Stimulated activated CD4-positive, alpha-beta T cell treated with anti-CD3 and anti-CD28 coated beads, Interleukin-15, amount 100 ng/mL, for 1 hour (primary cell): ENCODE data around the gene CYFIP1.

Experiments used
- DNase-seq, 2 donors: peaks; one replicate each; pipeline ENCODE4 v3.0.0-alpha.2; 2020; ENCODE audit warnings: low read depth in 1 of 2, low spot score in 1 of 2

CYFIP1 gene

DNA sequence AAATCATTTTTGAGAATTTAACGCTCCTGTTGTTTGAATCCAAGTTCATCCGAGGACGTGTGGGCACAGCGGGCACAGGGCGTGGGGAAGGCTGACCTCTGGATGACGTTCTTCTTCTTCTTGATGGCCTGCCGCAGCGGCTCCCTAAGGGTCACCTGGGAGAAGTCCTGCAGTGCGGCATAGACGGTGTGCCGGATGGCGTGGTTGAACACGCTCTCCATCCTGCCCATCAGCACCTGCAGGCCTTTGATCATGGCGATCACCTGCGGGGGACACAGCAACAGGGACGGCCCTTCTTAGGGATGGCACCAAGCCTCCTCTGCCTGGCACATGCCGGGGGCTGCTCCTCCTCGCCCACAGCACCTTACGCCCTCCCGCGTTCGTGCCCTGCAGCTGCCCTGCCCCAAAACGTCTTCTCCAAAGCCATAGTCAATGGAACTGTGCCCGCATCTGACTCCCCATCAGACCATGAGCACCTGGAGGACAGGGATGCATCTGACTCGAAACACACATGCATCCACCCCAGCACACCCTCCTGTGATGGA, 61.5 kb downstream of the CYFIP1 start:
- DNase-seq, result no peak

DNA sequence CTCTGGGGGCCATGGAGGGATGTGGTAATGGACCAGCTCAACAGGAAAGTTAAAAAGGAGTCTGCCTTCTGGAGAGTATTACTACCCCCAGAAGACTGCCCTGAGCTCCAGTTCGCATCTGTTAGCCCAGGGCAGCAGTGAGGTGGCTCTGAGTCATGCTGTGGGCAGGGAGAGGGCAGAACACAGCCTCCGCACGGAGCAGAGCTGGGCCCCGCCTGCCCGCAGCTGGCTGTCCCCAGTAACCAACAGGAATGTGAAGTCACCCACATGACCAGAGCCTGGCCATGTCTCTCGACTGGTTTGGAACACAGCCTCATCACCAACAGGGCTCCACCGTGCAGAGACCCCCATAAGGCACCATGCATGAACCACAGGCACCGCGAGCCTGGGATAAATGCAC, 62.1 kb downstream of the CYFIP1 start:
- DNase-seq, result no peak

DNA sequence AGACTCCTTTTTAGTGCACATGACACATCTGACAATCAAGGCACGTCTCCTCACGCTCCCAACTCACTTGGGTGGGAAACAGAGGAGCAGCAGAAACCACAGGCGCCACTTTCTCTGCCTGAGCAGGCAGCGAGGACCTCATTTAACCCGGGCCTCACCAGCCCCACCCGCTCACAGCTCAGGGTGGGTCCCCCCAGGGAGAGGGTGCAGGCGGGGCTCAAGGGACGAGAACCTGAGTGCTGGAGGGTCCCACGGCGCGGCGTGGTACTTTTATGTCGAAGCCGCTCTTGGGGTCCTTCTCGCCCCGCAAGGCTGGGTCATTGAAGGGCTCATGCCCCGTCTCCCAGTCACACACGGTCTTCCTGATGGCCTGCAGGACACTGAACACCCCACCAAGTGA, 62.6 kb downstream of the CYFIP1 start:
- DNase-seq, result no peak

DNA sequence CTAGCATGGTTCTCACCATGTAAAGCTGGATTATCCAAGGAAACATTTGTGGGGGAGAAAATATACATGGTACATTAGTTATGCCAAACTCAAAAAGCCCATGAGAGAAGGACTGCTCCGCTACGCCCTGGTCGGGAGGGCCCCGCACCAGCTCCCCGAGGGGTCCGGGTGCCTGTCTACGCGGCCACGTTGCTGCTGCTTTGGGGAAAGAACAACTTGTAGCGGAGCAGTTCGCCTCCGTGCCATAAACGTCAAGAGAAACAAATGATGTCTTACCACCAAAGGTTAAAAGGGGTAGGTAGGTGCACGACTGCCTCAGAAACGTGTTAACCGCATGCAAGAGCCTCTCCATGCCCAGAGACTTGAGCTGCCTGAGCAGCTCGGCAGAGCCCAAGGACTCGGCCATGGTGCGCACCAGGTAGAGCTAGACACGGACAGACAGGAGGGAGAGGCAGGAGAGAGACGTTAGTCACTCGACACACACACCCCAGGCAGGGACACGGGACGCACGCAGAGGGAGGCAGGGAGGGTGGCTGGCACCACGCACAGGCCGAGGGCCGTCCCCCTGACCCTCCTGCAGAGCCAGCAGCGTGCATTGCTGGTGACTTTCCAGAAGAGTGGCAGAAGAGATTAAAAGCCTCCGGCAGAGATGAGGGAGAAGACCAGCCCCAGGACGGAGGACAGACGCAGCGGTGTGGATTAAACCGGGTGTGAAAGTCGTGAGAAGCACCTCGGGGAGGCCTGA, 63.4 kb downstream of the CYFIP1 start:
- no peak for DNase-seq

DNA sequence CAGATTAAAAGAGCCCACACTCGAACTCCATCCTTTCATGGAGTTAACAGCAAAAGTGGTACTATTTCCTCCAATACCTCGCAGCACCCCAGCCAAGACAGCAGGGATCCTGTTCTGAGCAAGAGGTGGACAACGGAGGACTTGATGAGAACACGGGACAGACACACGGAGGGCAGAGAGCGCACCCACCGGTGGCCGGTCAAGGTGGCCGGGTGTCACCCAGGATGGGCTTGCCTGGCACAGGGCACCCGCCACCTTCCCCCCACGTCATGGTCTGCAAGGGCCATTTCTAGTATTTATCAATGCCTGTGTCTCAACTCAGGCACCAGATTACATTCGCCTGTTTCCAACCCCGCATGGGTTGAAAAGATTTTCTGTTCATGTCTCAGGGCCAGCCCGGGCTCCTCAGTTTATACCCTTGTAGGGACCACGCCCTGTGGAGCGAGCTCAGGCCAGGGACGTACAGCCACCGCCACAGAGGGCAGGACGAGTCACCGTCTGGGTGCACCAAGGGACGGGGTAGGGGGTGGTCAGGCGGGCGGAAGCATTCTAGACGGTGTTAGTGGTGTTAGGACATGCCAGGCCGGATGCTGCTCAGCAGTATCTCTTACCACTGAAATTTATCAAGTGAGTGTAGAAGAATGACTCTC, 64.2 kb downstream of the CYFIP1 start:
- no peak for DNase-seq

DNA sequence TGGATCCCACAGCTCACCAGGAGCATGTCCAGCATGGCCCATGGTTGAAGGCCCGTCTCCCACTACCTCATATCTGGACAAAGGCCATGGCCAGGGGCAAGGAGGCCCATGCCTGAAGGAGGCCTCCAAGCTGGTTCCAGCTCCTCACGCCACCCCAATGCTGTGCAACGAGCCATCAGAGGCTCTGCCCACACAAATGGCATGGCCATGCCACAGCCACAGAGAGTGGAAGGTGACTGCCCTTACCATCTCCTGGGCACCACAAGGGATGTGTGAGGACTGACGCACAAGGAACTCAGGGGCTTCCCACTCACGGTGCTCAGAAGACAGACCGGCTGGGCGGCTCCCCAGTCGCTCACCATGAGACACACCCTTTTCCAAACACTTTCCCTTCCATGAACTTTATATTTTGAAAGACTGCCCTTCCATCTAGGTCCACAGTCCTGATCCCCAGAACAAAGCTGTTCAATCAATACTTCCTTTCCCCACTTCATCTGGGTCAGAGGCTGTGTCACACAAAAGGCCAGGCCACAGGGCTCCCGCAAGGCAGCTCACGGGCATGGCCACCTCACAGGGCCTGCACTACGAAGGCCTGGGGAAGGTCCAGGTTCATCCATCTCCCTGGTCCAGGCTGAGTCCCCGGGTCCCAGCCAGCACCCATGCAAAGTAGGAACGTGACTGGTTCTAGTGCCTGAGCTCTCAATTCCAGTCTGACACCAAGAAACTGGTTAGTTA, 66.4 kb downstream of the CYFIP1 start:
- no peak for DNase-seq

DNA sequence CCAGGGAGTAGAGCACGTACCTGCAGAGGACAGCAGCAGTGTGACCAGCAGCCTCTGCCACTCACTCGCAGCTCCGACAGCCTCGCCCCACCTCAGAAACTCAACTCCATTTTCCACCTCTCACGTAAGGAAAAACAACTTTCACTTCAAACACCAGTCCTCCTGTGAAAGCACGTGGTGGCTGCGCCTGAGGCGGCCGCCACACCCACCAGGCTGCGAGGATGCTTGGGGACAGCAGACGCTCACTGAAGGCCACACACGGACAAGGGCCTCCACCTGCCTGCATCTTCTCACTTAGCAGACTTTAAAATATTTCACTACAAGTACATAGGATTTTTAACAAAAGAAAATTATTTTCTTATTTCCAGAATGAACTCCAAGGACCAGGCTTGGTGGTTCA, 67.9 kb downstream of the CYFIP1 start:
- DNase-seq, result no peak

DNA sequence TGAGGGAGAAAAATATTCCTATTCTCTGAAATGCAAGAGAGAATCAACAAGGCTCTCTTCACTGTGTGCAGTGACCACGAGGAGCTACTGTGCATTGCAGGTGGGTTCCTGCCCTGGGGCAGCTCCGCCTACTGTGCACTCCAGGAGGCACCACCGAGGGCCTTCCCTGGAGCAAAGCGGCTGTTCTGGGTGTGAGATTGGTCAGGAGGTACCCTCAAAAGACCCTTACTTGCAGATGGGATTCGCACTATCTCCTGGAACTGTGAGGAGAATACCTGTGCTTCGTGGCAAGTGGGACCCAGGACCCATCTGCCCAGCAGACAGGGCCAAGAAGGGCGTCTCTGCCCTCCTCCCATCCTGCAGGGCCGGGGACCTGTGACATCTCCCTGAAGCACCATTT, 68.9 kb downstream of the CYFIP1 start:
- DNase-seq, result no peak

DNA sequence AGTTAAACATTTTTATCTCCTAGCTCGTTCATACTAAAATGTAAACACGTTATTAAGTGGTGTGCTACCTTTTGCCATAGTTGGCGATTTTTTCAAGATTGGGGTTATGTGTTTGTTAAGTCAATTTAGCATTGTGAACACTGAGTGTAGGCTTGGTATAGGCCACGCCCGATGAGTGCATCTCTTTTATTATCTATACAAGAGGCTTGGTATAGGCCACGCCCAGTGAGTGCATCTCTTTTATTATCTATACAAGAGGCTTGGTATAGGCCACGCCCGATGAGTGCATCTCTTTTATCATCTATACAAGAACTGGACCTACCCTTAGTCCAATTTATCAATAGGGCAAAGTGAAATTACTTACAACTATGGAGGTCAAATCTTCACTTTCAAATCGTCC, 71.3 kb downstream of the CYFIP1 start:
- DNase-seq, result no peak

DNA sequence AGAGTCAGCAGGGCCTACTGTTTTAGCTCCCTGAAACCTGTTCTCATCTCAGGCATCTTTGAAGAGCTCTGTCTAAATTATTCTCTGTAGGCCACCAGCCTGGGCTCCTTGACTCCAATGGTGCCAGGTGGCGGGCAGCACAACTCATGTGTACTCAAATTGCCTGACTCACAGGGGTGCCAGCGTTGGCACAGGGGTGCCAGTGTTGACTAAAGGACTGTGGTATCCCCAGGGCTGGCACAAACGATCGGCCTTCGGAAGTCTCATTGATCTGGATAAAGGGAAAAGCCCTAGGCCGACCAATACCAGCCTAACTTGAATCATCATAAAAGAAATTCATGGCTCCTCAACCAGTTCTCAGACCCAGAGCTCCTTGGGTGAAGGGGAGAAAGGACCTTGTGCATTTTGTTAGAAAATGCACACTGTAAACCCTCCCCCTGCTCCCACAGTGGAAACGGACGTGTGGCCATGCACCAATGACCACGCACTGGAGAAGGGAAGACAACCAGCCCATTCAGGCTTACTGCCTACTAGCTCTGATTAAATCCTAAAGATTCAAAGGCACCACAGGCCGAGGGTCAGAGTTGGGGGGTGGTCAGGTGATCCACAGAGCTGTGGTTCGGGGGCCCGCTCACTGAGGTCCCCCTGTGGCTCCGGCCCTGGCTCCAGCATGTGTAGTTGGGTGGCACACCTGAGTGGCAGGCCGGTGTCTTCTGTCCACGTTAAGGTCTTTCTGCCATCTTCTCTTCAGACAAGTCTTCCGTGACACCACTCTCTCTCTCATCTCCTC, 72.8 kb downstream of the CYFIP1 start:
- no peak for DNase-seq

DNA sequence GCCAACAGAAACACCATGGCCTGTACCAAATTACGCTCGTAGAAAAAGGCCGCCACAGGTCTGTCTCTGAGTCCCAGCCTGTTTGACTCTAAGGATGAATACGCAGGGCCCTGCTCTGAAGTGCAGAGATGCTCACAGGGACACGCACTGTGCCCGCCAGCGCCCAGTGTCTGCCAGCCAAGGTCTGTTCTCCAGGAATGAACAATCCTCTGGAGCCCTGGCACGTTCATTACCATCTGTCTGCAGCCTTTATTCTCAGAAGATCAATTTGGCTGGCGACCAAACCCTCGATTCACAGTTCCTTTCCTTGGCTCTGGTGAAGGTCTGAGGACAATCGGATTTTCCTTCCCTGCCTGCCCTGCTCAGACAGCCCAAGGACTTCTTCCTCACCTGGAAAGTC, 75.4 kb downstream of the CYFIP1 start:
- no peak for DNase-seq

DNA sequence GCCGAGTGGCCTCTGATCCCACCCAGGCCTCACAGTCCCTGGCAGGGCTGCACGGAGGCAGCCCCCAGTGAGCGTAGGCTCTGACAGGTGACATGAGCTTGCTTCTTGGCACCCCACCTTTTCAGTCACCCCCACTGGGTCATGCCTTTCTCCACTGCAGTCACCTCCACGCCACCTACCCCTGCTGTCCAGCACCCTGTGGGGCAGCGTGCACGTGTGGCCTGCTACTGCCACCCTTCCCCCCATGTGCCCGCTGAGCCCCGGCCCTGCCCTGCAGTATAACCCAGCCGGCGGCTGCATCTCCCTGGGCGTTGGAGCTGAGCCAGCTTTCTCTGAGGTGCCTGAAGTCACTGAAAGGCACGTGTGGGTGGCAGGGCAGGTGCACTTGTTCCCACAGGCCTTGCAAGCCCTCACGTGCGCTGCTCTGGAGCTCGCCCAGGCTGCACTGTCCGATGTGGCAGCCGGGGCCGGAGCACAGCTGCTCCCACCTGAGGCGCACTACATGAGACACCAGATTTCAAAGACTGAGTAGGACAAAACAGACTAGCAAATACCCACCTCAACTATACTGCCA, 76.1 kb downstream of the CYFIP1 start:
- DNase-seq, result no peak

DNA sequence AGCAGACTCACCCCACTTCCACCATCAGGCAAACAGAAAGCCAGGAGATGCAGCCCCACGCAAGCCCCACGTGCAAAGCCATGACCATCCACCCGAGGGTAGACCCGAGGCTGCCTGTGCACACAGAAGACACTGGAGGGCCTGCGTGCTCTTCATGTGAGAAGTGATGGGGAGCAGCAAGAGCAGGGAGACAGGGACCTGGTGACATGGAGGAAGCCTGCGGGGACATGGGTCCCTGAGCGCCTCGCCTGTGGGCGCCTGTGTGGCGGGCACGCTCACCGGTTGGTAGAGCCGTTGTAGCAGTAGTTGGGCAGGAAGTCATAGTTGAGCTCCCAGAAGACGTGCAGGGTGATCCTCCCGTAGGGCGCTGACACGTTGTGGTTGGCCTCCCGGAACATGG, 76.7 kb downstream of the CYFIP1 start:
- DNase-seq, result no peak

DNA sequence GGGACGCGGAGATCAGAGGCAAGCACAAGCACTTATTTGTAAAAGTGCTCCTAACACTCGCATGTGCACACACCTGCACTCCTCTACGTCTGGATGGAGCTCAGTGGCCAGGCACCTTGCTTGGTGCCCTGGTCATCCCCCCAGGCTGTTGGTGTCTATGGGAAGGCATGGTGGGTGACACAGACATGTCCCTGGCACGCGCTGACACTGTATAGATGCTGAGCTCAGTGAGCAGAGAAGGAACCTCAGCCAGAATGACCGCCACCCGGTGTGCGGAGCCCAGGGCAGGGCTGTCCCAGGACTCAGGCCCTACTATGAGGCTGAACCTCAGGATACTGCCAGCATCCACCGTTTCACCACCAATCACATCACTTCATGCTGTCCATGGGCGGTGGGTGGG, 77.2 kb downstream of the CYFIP1 start:
- no peak for DNase-seq

DNA sequence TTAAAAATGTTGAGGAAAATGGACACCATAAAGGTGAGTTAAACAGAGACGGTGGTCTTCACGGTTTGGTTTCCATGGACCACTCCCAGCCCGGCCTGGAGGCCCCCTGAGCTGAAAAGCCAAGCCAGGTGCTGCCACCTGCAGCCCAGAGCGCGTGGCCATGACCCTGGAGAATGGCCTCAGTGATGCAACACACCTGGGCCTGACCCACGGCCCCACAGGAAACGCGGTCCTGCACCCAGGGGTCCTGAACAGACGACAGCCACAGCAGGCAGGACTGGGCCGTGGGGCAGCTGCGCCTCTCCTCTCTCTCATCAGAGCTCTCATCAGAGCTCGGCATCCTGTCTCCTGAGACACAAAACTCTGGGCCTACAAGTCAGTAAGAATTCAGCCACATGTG, 77.6 kb downstream of the CYFIP1 start:
- DNase-seq, result no peak

DNA sequence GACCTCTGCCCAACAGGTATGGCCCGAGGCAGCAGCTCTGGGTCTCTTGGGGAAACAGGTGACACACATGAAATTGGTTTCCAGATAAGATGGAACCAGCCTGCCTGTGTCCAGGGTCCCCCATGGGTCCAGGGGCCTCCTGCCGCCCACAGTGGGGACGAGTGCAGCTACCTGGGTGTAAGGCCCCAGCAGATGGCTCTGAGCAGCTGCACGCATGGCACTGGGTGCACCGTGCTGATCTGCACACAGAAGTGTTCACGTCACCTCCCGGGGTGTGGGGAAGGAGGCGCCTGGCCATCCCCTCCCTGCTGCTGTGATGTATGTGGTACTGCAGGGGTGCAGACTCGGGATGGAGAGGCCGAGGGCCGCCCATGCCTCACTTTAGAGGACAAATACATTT, 78.1 kb downstream of the CYFIP1 start:
- no peak for DNase-seq

DNA sequence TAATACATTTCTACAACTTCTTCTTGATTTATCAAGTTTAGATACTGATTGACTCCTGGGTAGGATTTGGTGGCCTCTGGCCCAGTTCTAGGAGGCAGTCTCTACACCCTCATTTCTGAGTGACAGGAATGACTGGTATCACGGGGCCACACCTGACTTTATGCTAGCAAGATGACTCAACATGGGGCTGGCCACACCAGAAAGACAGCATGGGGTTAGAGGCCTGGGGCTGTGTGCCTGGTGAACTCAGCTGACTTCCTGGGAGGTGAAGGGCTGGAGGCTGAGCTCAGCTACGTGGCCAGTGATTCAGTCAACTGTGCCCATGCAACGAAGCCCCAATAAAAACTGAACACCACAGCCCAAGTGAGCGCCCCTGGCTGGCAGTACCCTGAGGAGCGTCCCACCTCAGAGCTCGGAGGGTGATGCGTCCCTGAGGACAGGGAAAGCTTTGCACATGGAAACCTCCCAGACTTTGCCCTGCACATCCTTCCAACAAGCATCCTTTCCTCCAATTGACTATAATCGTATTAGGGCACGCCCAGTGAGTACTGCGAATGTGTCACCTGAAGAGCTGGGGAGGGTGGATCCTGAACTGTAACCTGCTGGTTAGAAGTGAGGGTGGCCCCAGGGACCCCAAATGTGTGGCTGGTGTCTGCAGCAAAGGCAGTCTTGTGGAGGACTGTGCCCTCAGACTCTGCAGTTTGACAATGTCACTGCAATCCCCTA, 84.5 kb downstream of the CYFIP1 start:
- no peak for DNase-seq

DNA sequence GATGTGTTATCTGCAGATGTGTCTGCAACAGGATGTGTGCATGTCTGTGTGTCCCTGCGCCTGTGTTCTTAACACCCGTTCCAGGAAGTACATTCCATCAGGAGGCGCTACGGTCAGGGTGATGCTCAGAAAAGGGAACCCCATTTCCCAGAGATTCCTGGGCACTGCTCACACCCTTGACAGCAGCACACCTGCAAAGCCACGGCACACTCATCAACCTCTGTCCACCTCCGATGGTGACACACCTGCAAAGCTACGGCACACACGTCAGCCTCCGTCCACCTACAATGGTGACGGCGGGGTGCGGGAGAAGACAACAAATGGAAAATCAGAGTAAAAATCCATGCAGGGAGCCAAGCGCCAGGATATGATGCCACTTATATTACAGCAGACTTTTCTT, 86.3 kb downstream of the CYFIP1 start:
- no peak for DNase-seq

DNA sequence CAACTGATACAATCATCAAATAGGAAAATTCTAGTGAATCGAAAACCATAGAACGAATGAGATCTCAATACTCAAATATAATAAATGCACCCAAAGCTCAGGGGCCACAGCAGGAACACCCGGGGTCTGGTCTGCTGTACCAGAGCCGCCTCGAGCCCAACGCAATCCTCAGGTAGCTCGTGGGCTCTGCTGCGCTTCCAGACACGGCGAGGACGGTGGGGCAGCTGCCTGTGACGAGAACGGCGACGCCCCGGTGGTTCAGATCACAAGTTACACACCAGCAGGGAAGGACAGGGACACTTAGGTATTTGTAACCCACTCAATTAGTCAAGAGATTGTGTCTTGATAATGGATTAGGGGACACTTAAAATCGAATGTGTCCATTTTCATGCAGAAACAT, 87.1 kb downstream of the CYFIP1 start:
- no peak for DNase-seq

DNA sequence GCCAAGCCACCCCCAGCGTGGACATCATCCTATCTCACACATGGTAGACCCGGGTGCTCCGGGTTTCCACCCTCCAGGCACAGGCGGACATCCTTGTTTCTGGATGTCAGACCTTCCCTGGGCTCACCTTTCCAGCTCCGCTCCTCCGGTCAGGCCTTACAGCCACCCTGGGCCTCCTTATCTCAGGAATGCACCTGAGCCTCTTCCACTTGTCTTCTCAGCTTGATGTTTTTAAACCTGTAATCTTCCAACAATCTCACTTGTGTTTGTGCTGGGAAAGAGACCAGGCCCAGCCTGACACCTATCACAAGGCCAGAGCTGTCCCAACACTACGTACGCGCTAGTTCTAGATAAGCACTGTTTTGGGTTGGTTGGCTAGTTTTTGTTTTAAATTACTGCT, 87.8 kb downstream of the CYFIP1 start:
- no peak for DNase-seq
